GM12891 (cell line): ENCODE results near the gene PUM1.

ENCODE experiments used
- PAX5 ChIP-seq: IDR thresholded peaks from 2 replicates; pipeline ENCODE4 v1.6.1; 2011; ENCODE audit warnings: low read length, moderate library complexity, mild to moderate bottlenecking; ENCODE audit not compliant: insufficient read depth, severe bottlenecking
- POLR2A ChIP-seq: IDR thresholded peaks from 2 replicates; pipeline ENCODE4 v1.6.1; 2011; ENCODE audit warnings: low read depth, low read length, control low read depth
- POLR2AphosphoS5 ChIP-seq: IDR thresholded peaks from 2 replicates; pipeline ENCODE4 v1.6.1; 2011; ENCODE audit warnings: low read depth, low read length, control low read depth
- POU2F2 ChIP-seq: IDR thresholded peaks from 2 replicates; pipeline ENCODE4 v1.6.1; 2011; ENCODE audit warnings: low read depth, mild to moderate bottlenecking, control low read depth, low read length, moderate library complexity
- TAF1 ChIP-seq: IDR thresholded peaks from 2 replicates; pipeline ENCODE4 v1.6.1; 2011; ENCODE audit warnings: low read depth, low read length, control low read depth

DNA sequence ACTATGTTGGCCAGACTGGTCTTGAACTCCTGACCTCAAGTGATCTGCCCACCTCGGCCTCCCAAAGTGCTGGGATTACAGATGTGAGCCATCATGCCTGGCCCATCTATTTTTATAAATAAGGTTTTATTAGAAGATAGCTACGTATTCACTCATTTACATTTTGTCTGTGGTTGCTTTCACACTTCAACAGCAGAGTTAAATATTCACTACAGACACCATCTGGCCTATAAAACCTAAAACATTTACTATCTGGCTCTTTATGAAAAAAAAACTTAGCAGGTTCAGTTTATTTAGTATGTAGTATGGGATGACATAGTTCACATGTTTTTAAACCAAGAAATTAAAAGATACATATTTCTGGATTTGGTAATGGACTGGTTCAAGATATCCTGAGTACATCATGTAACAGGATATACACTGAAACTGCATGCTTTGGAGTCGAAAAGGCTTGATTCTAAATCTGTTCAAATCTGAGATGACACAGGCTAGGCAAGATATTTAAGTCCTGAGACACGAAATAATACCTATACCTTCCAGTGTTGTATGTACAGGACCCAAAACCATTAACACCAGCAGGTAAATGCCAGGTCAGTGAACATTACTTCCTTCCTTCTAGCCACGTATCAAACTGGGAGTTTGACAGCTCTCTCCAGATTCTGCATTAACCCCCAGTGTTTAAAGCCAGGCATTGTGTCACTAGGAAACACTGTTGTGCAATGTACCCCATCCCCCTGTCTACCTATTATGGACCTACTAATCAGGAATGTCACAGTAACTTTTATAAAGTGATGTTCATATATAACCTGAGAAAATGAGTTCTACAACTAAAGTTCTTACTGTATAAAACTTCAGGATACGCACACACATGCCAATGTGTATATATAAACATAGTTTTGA, 102.7 kb downstream of the PUM1 start:
- TF ChIP-seq POLR2AphosphoS5 (no peak), POLR2A (no peak), PAX5 (no peak), POU2F2 (no peak), TAF1 (no peak)
